Osteocyte (in vitro differentiated cells): ENCODE data around the gene OR8B4. TPM values are rescaled to one million over a fixed set of nuclear protein-coding genes. Genes with fewer than 3 reads are reported as not detected.

Source experiments
- DNase-seq: peaks from one replicate; pipeline ENCODE4 v3.0.0; 2021; ENCODE audit warnings: mixed read lengths; ENCODE audit not compliant: unreplicated experiment; ENCODE audit errors: extremely low spot score
- H3K27ac Mint-ChIP-seq: one replicate; pipeline ENCODE4 v1.8.0; 2021; ENCODE audit warnings: mild to moderate bottlenecking, mixed read lengths; ENCODE audit not compliant: unreplicated experiment
- H3K27me3 Mint-ChIP-seq: one replicate; pipeline ENCODE4 v1.8.0; 2021; ENCODE audit warnings: mixed read lengths; ENCODE audit not compliant: unreplicated experiment
- H3K36me3 Mint-ChIP-seq: one replicate; pipeline ENCODE4 v1.8.0; 2021; ENCODE audit warnings: mixed read lengths; ENCODE audit not compliant: unreplicated experiment
- H3K4me1 Mint-ChIP-seq: one replicate; pipeline ENCODE4 v1.8.0; 2021; ENCODE audit warnings: mixed read lengths; ENCODE audit not compliant: unreplicated experiment
- H3K4me3 Mint-ChIP-seq: one replicate; pipeline ENCODE4 v1.8.0; 2021; ENCODE audit warnings: mild to moderate bottlenecking, moderate library complexity, mixed read lengths; ENCODE audit not compliant: unreplicated experiment
- H3K9me3 Mint-ChIP-seq: one replicate; pipeline ENCODE4 v1.8.0; 2021; ENCODE audit warnings: mixed read lengths; ENCODE audit not compliant: unreplicated experiment
- total RNA-seq: library from RNA; stranded (reverse); gene quantifications from 2 replicates; pipeline ENCODE4 v1.2.1, GENCODE V29; 2021
- TF ChIP-seq, protein P1 (sequence below): fragments of 200-600 bp; sonication (generic); IDR thresholded peaks from 2 replicates; pipeline ENCODE4 v1.5.0; 2021; ENCODE audit warnings: antibody characterized with exemption, mild to moderate bottlenecking, moderate library complexity

The OR8B4 gene
- total RNA-seq, 1 donor from 2014 or later = not detected

DNA sequence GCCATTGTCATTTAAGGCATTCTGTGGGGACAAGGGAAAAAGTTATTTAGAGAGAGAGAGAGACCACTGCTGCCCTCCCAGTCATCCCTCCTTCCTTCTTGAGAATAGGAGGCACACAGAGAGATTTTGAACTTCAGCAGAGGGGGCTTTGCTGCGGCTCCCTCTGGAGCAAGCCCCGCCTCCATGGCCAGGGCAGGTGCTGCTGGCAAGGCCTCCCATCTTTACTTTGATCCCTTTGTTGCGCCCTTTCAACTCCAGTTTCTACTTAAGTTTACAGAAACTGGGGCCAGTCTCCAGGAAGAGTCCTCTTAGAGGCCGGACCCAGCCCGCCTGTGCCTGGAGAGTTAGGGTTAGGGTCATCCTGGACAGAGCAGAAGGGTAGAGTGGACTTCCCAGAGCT is 16.4 kb upstream of the OR8B4 start:
- no peak overlapping the region for H3K27ac Mint-ChIP-seq
- H3K9me3 Mint-ChIP-seq = no peaks in the 10 kb centered on the region
- peaks cover 15% of the 10 kb centered on the region for H3K27me3 Mint-ChIP-seq

DNA sequence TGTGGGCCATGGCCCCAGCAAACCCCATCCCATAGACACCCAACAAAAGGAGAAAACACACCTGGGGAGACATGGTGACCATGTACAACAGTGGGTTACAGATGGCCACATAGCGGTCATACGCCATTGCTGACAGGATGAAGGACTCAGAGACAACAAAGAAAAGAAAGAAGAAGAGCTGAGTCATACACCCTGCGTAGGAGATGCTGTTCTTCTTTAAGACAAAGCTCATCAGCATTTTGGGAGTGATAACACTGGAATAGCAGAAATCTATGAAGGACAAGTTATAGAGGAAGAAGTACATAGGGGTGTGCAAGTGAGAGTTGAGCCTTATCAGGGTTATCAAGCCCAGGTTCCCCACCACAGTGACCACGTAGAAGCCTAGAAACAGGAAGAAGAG is 15.9 kb upstream of the OR8B4 start:
- no peak overlapping the region for H3K4me3 Mint-ChIP-seq
- no peak for DNase-seq
- TF ChIP-seq, protein P1, sequence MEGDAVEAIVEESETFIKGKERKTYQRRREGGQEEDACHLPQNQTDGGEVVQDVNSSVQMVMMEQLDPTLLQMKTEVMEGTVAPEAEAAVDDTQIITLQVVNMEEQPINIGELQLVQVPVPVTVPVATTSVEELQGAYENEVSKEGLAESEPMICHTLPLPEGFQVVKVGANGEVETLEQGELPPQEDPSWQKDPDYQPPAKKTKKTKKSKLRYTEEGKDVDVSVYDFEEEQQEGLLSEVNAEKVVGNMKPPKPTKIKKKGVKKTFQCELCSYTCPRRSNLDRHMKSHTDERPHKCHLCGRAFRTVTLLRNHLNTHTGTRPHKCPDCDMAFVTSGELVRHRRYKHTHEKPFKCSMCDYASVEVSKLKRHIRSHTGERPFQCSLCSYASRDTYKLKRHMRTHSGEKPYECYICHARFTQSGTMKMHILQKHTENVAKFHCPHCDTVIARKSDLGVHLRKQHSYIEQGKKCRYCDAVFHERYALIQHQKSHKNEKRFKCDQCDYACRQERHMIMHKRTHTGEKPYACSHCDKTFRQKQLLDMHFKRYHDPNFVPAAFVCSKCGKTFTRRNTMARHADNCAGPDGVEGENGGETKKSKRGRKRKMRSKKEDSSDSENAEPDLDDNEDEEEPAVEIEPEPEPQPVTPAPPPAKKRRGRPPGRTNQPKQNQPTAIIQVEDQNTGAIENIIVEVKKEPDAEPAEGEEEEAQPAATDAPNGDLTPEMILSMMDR = no peak
- no peaks in the 10 kb centered on the region for H3K4me1 Mint-ChIP-seq
- no peak overlapping the region for H3K27ac Mint-ChIP-seq
- no peaks in the 10 kb centered on the region for H3K36me3 Mint-ChIP-seq
- no peaks in the 10 kb centered on the region for H3K9me3 Mint-ChIP-seq
- peaks cover 15% of the 10 kb centered on the region for H3K27me3 Mint-ChIP-seq

More for the DNA sequence above, 16.4 kb upstream of the OR8B4 start:
- Mint-ChIP-seq H3K36me3 (no peaks in the 10 kb centered on the region), H3K4me1 (no peaks in the 10 kb centered on the region), H3K4me3 (no peak overlapping the region)
- no peak for DNase-seq
- TF ChIP-seq, protein P1 = no peak

DNA sequence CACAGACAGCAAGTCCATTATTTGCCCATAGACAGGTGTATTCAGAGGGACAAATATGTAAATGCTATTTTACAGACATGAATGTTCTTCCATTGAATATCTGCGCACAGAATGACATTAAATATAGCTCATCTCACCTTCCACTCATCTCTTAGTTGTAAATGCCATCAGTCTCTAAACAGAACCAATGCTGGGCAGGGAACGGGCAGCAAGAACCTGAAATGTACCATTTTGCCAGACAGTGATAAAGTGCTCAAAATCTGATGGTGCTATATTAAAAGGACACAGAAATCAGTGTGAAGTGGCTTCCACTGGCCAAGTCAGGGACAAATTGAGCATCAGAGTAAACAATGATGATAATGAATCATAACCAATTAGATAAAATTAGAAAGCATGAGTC is 10.0 kb upstream of the OR8B4 start:
- H3K4me3 Mint-ChIP-seq = no peak overlapping the region
- H3K27ac Mint-ChIP-seq = no peak overlapping the region
- peaks cover 7% of the 10 kb centered on the region for H3K27me3 Mint-ChIP-seq
- no peaks in the 10 kb centered on the region for H3K4me1 Mint-ChIP-seq
- peaks cover 1% of the 10 kb centered on the region for H3K9me3 Mint-ChIP-seq
- no peak for DNase-seq
- TF ChIP-seq, protein P1 = no peak
- H3K36me3 Mint-ChIP-seq = no peaks in the 10 kb centered on the region

GRCh38 chr11:124429599-124429998 is 4.9 kb upstream of the OR8B4 start:
- no peak overlapping the region for H3K4me3 Mint-ChIP-seq
- H3K9me3 Mint-ChIP-seq = peaks cover 6% of the 10 kb centered on the region
- TF ChIP-seq, protein P1 = no peak
- DNase-seq = no peak
- H3K27ac Mint-ChIP-seq = no peak overlapping the region
- no peaks in the 10 kb centered on the region for H3K27me3 Mint-ChIP-seq
- peaks cover 1% of the 10 kb centered on the region for H3K36me3 Mint-ChIP-seq
- H3K4me1 Mint-ChIP-seq = no peaks in the 10 kb centered on the region

- Mint-ChIP-seq H3K4me3 (no peak overlapping the region), H3K4me1 (no peaks in the 10 kb centered on the region), H3K9me3 (no peaks in the 10 kb centered on the region), H3K27ac (no peak overlapping the region), H3K27me3 (peaks cover 25% of the 10 kb centered on the region), H3K36me3 (no peaks in the 10 kb centered on the region)
- DNase-seq = no peak
- TF ChIP-seq, protein P1 = no peak
These were observed 3.6 kb downstream of the OR8B4 start for GRCh38 chr11:124421043-124421442.
